Mesenchymal stem cell (in vitro differentiated cells and primary cell): ENCODE results near the gene KDM4C. TPM values are rescaled to one million over a fixed set of nuclear protein-coding genes. Genes with fewer than 3 reads are reported as not detected.

Experiments used
- small RNA-seq: library from polyadenylated mRNA; stranded (forward); fragments of <200 nt; extraction: miRNeasy Mini kit (QIAGEN cat#:217004); gene quantifications from one replicate; pipeline ENCODE3, GENCODE V24; 2013; ENCODE audit warnings: low read depth

The KDM4C gene

Small RNA genes lying within 50 kb of the gene (small RNA-seq; reads per million reads assigned to genes)
- gene SNRPEP2 = not detected
